Hindlimb muscle (tissue), 1 donor: ENCODE measurements around the gene GATA5. TPM values are rescaled to one million over a fixed set of nuclear protein-coding genes. Genes with fewer than 3 reads are reported as not detected.

Experiments
- DNase-seq: peaks from one replicate; pipeline ENCODE4 v3.0.0-alpha.2; 2013
- polyA plus RNA-seq: library from polyadenylated mRNA; unstranded; fragments of 120-200 nt; gene quantifications from one replicate; pipeline ENCODE4 v1.2.1, GENCODE V29; 2013; ENCODE audit not compliant: insufficient read length

The GATA5 gene
- polyA plus RNA-seq, 1 donor, result 0.08 TPM

- DNase-seq, result no peak
These were observed 5.3 kb downstream of the GATA5 start for GRCh38 chr20:62470459-62470858.

GRCh38 chr20:62470001-62470400, 5.8 kb downstream of the GATA5 start:
- no peak for DNase-seq

GRCh38 chr20:62469352-62469751, 6.4 kb downstream of the GATA5 start:
- no peak for DNase-seq

- no peak for DNase-seq
These were observed 8.8 kb downstream of the GATA5 start for GRCh38 chr20:62466806-62467537.

- no peak for DNase-seq
These were observed 9.6 kb downstream of the GATA5 start for GRCh38 chr20:62466072-62466760.

- no peak for DNase-seq
These were observed 10.8 kb downstream of the GATA5 start for GRCh38 chr20:62464990-62465389.

GRCh38 chr20:62464425-62464770, 11.4 kb downstream of the GATA5 start:
- DNase-seq, result no peak

GRCh38 chr20:62463651-62464424, 12.0 kb downstream of the GATA5 start:
- no peak for DNase-seq

- no peak for DNase-seq
These were observed 12.7 kb downstream of the GATA5 start for GRCh38 chr20:62462976-62463592.

GRCh38 chr20:62461834-62462233, 14.0 kb downstream of the GATA5 start:
- no peak for DNase-seq

GRCh38 chr20:62461157-62461556, 14.6 kb downstream of the GATA5 start:
- DNase-seq, result no peak

GRCh38 chr20:62460678-62461077, 15.1 kb downstream of the GATA5 start:
- no peak for DNase-seq

- DNase-seq, result no peak
These were observed 16.3 kb downstream of the GATA5 start for GRCh38 chr20:62459488-62459887.

GRCh38 chr20:62458275-62459251, 17.2 kb downstream of the GATA5 start:
- DNase-seq, result no peak

- DNase-seq, result no peak
These were observed 18.0 kb downstream of the GATA5 start for GRCh38 chr20:62457831-62458230.

GRCh38 chr20:62457098-62457497, 18.7 kb downstream of the GATA5 start:
- DNase-seq, result no peak

- DNase-seq, result no peak
These were observed 19.9 kb downstream of the GATA5 start for GRCh38 chr20:62455929-62456328.

GRCh38 chr20:62454904-62455636, 20.7 kb downstream of the GATA5 start:
- peak; percentile 44 for DNase-seq

- DNase-seq, result no peak
These were observed 22.5 kb downstream of the GATA5 start for GRCh38 chr20:62453186-62453808.

- DNase-seq, result no peak
These were observed 23.2 kb downstream of the GATA5 start for GRCh38 chr20:62452475-62453095.
